ENCODE results near the gene EML1. TPM values are rescaled to one million over a fixed set of nuclear protein-coding genes. Genes with fewer than 3 reads are reported as not detected.

The EML1 gene
- total RNA-seq, 1 donor from 2014 or later = 28.3 TPM

GRCh38 chr14:99924379-99924778, 131.2 kb downstream of the EML1 start:
- Histone ChIP-seq H3K9me3 (no peaks in the 10 kb centered on the region), H3K4me3 (no peak overlapping the region), H3K27ac (no peak overlapping the region), H3K36me3 (peaks cover 9 to 26% of the 10 kb centered on the region in 2 donors), H3K27me3 (no peaks in the 10 kb centered on the region), H3K4me1 (no peaks in the 10 kb centered on the region)
- DNase-seq (ENCODE audit: low spot score in 2 of 2) = no peak
- intact Hi-C loops (cut with DNase I) = no loop called here
- no peak for TF ChIP-seq CTCF (IDR thresholded peaks at IDR 0.05)

- peaks cover 9 to 22% of the 10 kb centered on the region in 2 donors for H3K36me3 ChIP-seq
- intact Hi-C loops (cut with DNase I) = no loop called here
- TF ChIP-seq CTCF (IDR thresholded peaks at IDR 0.05) = no peak
- no peaks in the 10 kb centered on the region for H3K27me3 ChIP-seq
- no peak overlapping the region for H3K27ac ChIP-seq
- no peaks in the 10 kb centered on the region for H3K9me3 ChIP-seq
- DNase-seq (ENCODE audit: low spot score in 2 of 2) = no peak
- H3K4me3 ChIP-seq = no peak overlapping the region
- no peaks in the 10 kb centered on the region for H3K4me1 ChIP-seq
Observed at GRCh38 chr14:99925471-99925870, 132.3 kb downstream of the EML1 start.

GRCh38 chr14:99928963-99929362, 135.8 kb downstream of the EML1 start:
- H3K4me3 ChIP-seq = no peak overlapping the region
- intact Hi-C loops (cut with DNase I) = no loop called here
- H3K9me3 ChIP-seq = no peaks in the 10 kb centered on the region
- no peaks in the 10 kb centered on the region for H3K27me3 ChIP-seq
- no peaks in the 10 kb centered on the region for H3K4me1 ChIP-seq
- no peak for TF ChIP-seq CTCF (IDR thresholded peaks at IDR 0.05)
- H3K27ac ChIP-seq = no peak overlapping the region
- DNase-seq (ENCODE audit: low spot score in 2 of 2) = no peak
- H3K36me3 ChIP-seq = peaks cover 0 to 3% of the 10 kb centered on the region in 2 donors

GRCh38 chr14:99929601-99930000, 136.4 kb downstream of the EML1 start:
- H3K27ac ChIP-seq = no peak overlapping the region
- intact Hi-C loops (cut with DNase I) = no loop called here
- peak in 1 of 2 donors; percentile 13 for DNase-seq (ENCODE audit: low spot score in 2 of 2)

GRCh38 chr14:99930420-99931274, 137.4 kb downstream of the EML1 start:
- peak in 1 of 2 donors; percentile 56 for DNase-seq (ENCODE audit: low spot score in 2 of 2)
- intact Hi-C loops (cut with DNase I) = no loop called here

More at GRCh38 chr14:99929601-99930000, 136.4 kb downstream of the EML1 start:
- H3K4me1 ChIP-seq = no peaks in the 10 kb centered on the region
- no peaks in the 10 kb centered on the region for H3K9me3 ChIP-seq
- TF ChIP-seq CTCF (IDR thresholded peaks at IDR 0.05) = no peak
- no peak overlapping the region for H3K4me3 ChIP-seq
- H3K36me3 ChIP-seq = peaks cover 0 to 4% of the 10 kb centered on the region in 2 donors
- no peaks in the 10 kb centered on the region for H3K27me3 ChIP-seq

More at GRCh38 chr14:99930420-99931274, 137.4 kb downstream of the EML1 start:
- TF ChIP-seq CTCF (IDR thresholded peaks at IDR 0.05) = no peak
- H3K36me3 ChIP-seq = peaks cover 0 to 7% of the 10 kb centered on the region in 2 donors
- H3K27ac ChIP-seq = no peak overlapping the region
- no peak overlapping the region for H3K4me3 ChIP-seq
- H3K4me1 ChIP-seq = no peaks in the 10 kb centered on the region
- H3K9me3 ChIP-seq = no peaks in the 10 kb centered on the region
- no peaks in the 10 kb centered on the region for H3K27me3 ChIP-seq

Data from ascending aorta (tissue), 2 donors.